ENCODE data around the gene SLC24A4.

DNA sequence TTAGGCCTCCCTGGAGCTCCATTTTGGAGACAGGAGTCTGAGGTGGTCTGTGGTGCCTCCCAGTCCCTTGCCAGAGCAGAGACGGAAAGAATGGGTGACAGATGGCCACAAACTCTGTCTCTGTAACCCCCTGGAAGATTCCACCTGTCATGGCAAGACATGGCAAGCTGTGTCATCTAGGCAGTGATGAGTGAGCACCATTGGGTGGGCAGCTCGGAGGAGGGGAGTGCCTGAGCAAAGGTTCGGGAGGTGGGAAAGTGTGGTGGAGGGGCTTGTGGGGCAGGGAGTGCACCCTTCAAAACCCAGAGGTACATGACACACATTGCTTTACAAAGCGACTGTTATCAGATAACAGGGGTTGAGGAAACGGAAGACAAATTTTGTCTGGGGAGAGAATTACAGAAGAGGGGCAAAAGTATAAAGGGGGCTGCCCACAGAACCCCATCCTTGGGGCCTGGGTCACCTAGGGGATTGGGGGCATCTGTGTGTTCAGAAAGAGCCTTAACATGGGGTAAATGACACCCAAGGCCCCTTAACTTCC is 194.1 kb downstream of the SLC24A4 start:
- TF ChIP-seq, protein P1, sequence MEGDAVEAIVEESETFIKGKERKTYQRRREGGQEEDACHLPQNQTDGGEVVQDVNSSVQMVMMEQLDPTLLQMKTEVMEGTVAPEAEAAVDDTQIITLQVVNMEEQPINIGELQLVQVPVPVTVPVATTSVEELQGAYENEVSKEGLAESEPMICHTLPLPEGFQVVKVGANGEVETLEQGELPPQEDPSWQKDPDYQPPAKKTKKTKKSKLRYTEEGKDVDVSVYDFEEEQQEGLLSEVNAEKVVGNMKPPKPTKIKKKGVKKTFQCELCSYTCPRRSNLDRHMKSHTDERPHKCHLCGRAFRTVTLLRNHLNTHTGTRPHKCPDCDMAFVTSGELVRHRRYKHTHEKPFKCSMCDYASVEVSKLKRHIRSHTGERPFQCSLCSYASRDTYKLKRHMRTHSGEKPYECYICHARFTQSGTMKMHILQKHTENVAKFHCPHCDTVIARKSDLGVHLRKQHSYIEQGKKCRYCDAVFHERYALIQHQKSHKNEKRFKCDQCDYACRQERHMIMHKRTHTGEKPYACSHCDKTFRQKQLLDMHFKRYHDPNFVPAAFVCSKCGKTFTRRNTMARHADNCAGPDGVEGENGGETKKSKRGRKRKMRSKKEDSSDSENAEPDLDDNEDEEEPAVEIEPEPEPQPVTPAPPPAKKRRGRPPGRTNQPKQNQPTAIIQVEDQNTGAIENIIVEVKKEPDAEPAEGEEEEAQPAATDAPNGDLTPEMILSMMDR (optimal IDR thresholded peaks at IDR 0.05 in 1 of 3, IDR thresholded peaks at IDR 0.05 in 1 of 3, conservative IDR thresholded peaks at IDR 0.05 in 1 of 3; ENCODE audit: extremely low read depth in 1 of 3, insufficient read depth in 2 of 3, low read length in 3 of 3): no peak
- no peak for TF ChIP-seq EZH2 (IDR thresholded peaks at IDR 0.05; ENCODE audit: low read length)
